ENCODE measurements around the gene APEH. TPM values are rescaled to one million over a fixed set of nuclear protein-coding genes. Genes with fewer than 3 reads are reported as not detected.

Gene APEH
- total and polyA plus RNA-seq, 2 of the 13 experiments (the other 11 are each of a cell fraction or from before 2014, with no cell fraction given), result 116 to 130 TPM

- TF ChIP-seq ARID4A (CRISPR knock-in tag; IDR thresholded peaks at IDR 0.05; ENCODE audit: borderline replicate concordance), result peak; percentile 91
- no peak for TF ChIP-seq ZNF724P (CRISPR knock-in tag; IDR thresholded peaks at IDR 0.05; ENCODE audit: borderline replicate concordance)
- peak; percentile 75; the same call in 1 of the 2 replicates for TF ChIP-seq HOXA9 (CRISPR knock-in tag; IDR thresholded peaks at IDR 0.05; ENCODE audit: borderline replicate concordance)
- no peak for TF ChIP-seq MZF1 (CRISPR knock-in tag; IDR thresholded peaks at IDR 0.05; ENCODE audit: borderline replicate concordance)
- TF ChIP-seq ZBTB4 (CRISPR knock-in tag; IDR thresholded peaks at IDR 0.05; ENCODE audit: borderline replicate concordance), result 0 out of 2 replicates have a peak, but pooled peaks have one; percentile 10
- TF ChIP-seq ZBTB7B (CRISPR knock-in tag; IDR thresholded peaks at IDR 0.05), result peak; percentile 89
- peak; percentile 90 for TF ChIP-seq ZBTB43 (CRISPR knock-in tag; conservative IDR thresholded peaks at IDR 0.05)
- no peak for TF ChIP-seq CENPT (CRISPR knock-in tag; IDR thresholded peaks at IDR 0.05; ENCODE audit: low read depth)
- peak; percentile 40; the same call in 1 of the 2 replicates for TF ChIP-seq CREBL2 (CRISPR knock-in tag; IDR thresholded peaks at IDR 0.05; ENCODE audit: borderline replicate concordance)
- peak; percentile 52; the same call in 1 of the 2 replicates for TF ChIP-seq ZNF788 (CRISPR knock-in tag; IDR thresholded peaks at IDR 0.05; ENCODE audit: borderline replicate concordance)
- no peak for TF ChIP-seq ZNF180 (CRISPR knock-in tag; IDR thresholded peaks at IDR 0.05; ENCODE audit: borderline replicate concordance, low read depth)
- TF ChIP-seq HNRNPH1 (optimal IDR thresholded peaks at IDR 0.05; ENCODE audit: low read depth, low read length), result peak; percentile 14
- peak; percentile 26; the same call in 1 of the 2 replicates for TF ChIP-seq ZNF34 (CRISPR knock-in tag; IDR thresholded peaks at IDR 0.05; ENCODE audit: borderline replicate concordance)
- peak; percentile 94 for TF ChIP-seq ZFX (CRISPR knock-in tag; IDR thresholded peaks at IDR 0.05; ENCODE audit: low read depth)
- TF ChIP-seq AGO2 (optimal IDR thresholded peaks at IDR 0.05; ENCODE audit: low read depth, low read length), result peak; percentile 63
- TF ChIP-seq ZNF776 (CRISPR knock-in tag; IDR thresholded peaks at IDR 0.05), result 0 out of 2 replicates have a peak, but pooled peaks have one; percentile 7
- TF ChIP-seq ZNF260 (CRISPR knock-in tag; IDR thresholded peaks at IDR 0.05; ENCODE audit: borderline replicate concordance, low read depth), result no peak
- peak; percentile 84 for TF ChIP-seq GZF1 (CRISPR knock-in tag; IDR thresholded peaks at IDR 0.05)
- TF ChIP-seq ZZZ3 (CRISPR knock-in tag; IDR thresholded peaks at IDR 0.05; ENCODE audit: borderline replicate concordance), result peak; percentile 33; the same call in 1 of the 2 replicates
Observed at GRCh38 chr3:49673715-49674496, at the start of gene APEH (continued).
